GM12878 (cell line): Measurements from ENCODE around the gene PTPRH. TPM values are rescaled to one million over a fixed set of nuclear protein-coding genes. Genes with fewer than 3 reads are reported as not detected.

Source experiments
- ATF7 ChIP-seq: fragments of 450-650 bp; IDR thresholded peaks from 2 replicates; pipeline ENCODE4 v1.6.1; 2016; ENCODE audit warnings: low read depth, mild to moderate bottlenecking
- CBFB ChIP-seq: IDR thresholded peaks from 2 replicates; pipeline ENCODE4 v1.6.1; 2016; ENCODE audit warnings: antibody characterized with exemption, low read depth
- DPF2 ChIP-seq: fragments of 450-650 bp; IDR thresholded peaks from 2 replicates; pipeline ENCODE4 v1.6.1; 2017; ENCODE audit warnings: mild to moderate bottlenecking
- ETV6 ChIP-seq, 2 experiments: fragments of 450-650 bp in 1 of 2; IDR thresholded peaks in 1 of 2; conservative IDR thresholded peaks in 1 of 2; 2 replicates each; pipeline ENCODE4 v1.6.1; 2014; ENCODE audit warnings: antibody characterized with exemption in 1 of 2, borderline replicate concordance in 1 of 2, low read depth in 1 of 2, mild to moderate bottlenecking in 1 of 2, moderate library complexity in 1 of 2
- FOS ChIP-seq: IDR thresholded peaks from 3 replicates; pipeline ENCODE4 v1.6.1; 2011; ENCODE audit warnings: borderline replicate concordance; ENCODE audit not compliant: insufficient read length; ENCODE audit errors: extremely low read depth
- IKZF2 ChIP-seq, 2 experiments: fragments of 450-650 bp; IDR thresholded peaks; 2 replicates each; pipeline ENCODE4 v1.6.1; 2017; ENCODE audit warnings: mild to moderate bottlenecking in 2 of 2, moderate library complexity in 2 of 2
- IRF4 ChIP-seq: IDR thresholded peaks from 2 replicates; pipeline ENCODE4 v1.6.1; 2011; ENCODE audit warnings: low read depth, low read length
- MTA3 ChIP-seq: IDR thresholded peaks from 2 replicates; pipeline ENCODE4 v1.6.1; 2012; ENCODE audit warnings: low read length, inconsistent platforms, borderline replicate concordance
- NFXL1 ChIP-seq: fragments of 450-650 bp; IDR thresholded peaks from 2 replicates; pipeline ENCODE4 v1.6.1; 2017; ENCODE audit warnings: antibody characterized with exemption, mild to moderate bottlenecking, borderline replicate concordance
- NFYA ChIP-seq: IDR thresholded peaks from 2 replicates; pipeline ENCODE4 v1.6.1; 2011; ENCODE audit warnings: low read depth, mild to moderate bottlenecking, low read length, improper control_type of control experiment, borderline replicate concordance
- RBBP5 ChIP-seq: fragments of 200-600 bp; sonication (generic); conservative IDR thresholded peaks from 2 replicates; pipeline ENCODE4 v1.6.1; 2016
- RCOR1 ChIP-seq: conservative IDR thresholded peaks from 2 replicates; pipeline ENCODE4 v1.6.1; 2012; ENCODE audit warnings: low read depth, low read length, improper control_type of control experiment
- RELA ChIP-seq: fragments of 450-650 bp; IDR thresholded peaks from 2 replicates; pipeline ENCODE4 v1.8.0; 2014; ENCODE audit warnings: borderline replicate concordance; ENCODE audit not compliant: partially characterized antibody
- STAT1 ChIP-seq: fragments of 450-650 bp; conservative IDR thresholded peaks from 2 replicates; pipeline ENCODE4 v1.6.1; 2014; ENCODE audit warnings: antibody characterized with exemption, mild to moderate bottlenecking
- STAT3 ChIP-seq: IDR thresholded peaks from 2 replicates; pipeline ENCODE4 v1.6.1; 2011; ENCODE audit warnings: low read depth, low read length, improper control_type of control experiment
- SUZ12 ChIP-seq: fragments of 200-600 bp; sonication (generic); IDR thresholded peaks from one replicate; pipeline ENCODE4 v1.6.1; 2018; ENCODE audit warnings: antibody characterized with exemption, mild to moderate bottlenecking; ENCODE audit not compliant: unreplicated experiment
- TCF7 ChIP-seq: IDR thresholded peaks from 2 replicates; pipeline ENCODE4 v1.6.1; 2014; ENCODE audit warnings: antibody characterized with exemption, borderline replicate concordance
- YBX1 ChIP-seq: fragments of 450-650 bp; IDR thresholded peaks from 2 replicates; pipeline ENCODE4 v1.6.1; 2016; ENCODE audit warnings: antibody characterized with exemption
- YY1 ChIP-seq: IDR thresholded peaks from 2 replicates; pipeline ENCODE4 v1.6.1; 2011; ENCODE audit warnings: low read depth, mild to moderate bottlenecking, low read length
- ZSCAN29 ChIP-seq: fragments of 450-650 bp; IDR thresholded peaks from 2 replicates; pipeline ENCODE4 v1.6.1; 2017; ENCODE audit warnings: mild to moderate bottlenecking, moderate library complexity
- polyA plus RNA-seq, 11 experiments: library from polyadenylated mRNA; depleted of rRNA in 4 of 11; unstranded in 6 of 11; stranded (reverse) in 5 of 11; fragments of >200 nt; fragmentation: Nextera tagmentation in 4 of 11; fragmentation: Illumina TruSeq in 1 of 11; extraction: Ambion mirVana in 4 of 11; extraction: Trizol in 1 of 11; gene quantifications; 1 replicate in 1 of 11; 2 replicates in 10 of 11; pipeline versions ENCODE4 v1.2.1 to v1.2.3, GENCODE V29; 2011 to 2016; ENCODE audit warnings: inconsistent platforms in 2 of 11, missing spikeins in 2 of 11, low read depth in 1 of 11
- total RNA-seq, 4 experiments: library from RNA; depleted of rRNA in 3 of 4; stranded (reverse); fragments of >200 nt in 3 of 4; fragmentation: Illumina TruSeq in 1 of 4; extraction: Trizol in 1 of 4; gene quantifications; 2 replicates each; pipeline versions ENCODE4 v1.2.1 to v1.2.3, GENCODE V29; 2013 to 2021
- TF ChIP-seq, protein P1 (sequence below): IDR thresholded peaks from 2 replicates; pipeline ENCODE4 v1.6.1; 2011; ENCODE audit warnings: borderline replicate concordance, low read depth, mild to moderate bottlenecking, moderate library complexity, low read length; ENCODE audit not compliant: insufficient read depth, poor library complexity, severe bottlenecking

PTPRH gene
- total and polyA plus RNA-seq, 10 of the 15 experiments (the other 5 are each of a cell fraction or from before 2014, with no cell fraction given): 0.08 TPM; not detected in 9

DNA sequence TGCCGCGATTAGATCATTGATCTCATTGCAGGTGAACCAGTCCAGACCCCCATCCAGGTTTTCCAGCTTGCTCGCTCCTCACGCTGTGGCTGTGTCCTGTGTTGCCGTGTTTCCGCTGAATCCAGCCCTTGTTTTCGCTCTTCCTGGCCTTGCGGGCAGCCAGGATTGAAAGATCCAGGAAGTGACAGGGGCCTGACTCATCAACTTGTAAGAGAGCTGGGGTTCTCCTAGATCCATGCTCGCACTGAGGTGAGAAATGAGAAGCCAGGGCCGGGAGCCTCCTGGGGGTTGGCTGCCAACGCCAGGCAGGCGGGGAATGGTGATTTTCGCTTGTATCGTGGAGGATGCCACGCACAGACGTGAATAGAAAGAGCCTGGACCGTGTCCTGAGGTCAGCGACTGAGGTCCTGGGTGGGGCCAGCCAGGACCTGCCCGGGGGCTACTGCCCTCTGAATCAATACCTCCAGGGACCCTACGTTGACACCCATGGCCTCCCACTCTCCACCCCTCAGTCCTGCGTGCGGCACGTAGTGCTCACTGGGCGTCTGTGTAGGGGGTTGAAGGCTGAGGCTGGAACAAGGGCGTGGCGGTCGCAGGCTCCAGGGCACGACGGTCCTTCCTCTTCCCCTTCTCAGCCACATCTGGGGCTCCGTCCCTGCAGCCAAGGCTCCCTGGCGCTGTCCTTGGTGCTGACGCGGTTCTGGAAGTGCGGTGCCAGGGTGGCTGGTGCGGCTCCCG, 7.3 kb upstream of the PTPRH start (continued):
- TF ChIP-seq RBBP5: no peak
- TF ChIP-seq IKZF2 (IDR thresholded peaks at IDR 0.05): no peak
- TF ChIP-seq ETV6 (conservative IDR thresholded peaks at IDR 0.05 in 1 of 2, IDR thresholded peaks at IDR 0.05 in 1 of 2; ENCODE audit: borderline replicate concordance in 1 of 2, low read depth in 1 of 2): no peak
- TF ChIP-seq CBFB: no peak
- TF ChIP-seq NFYA: no peak
- no peak for TF ChIP-seq ZSCAN29
- TF ChIP-seq MTA3: no peak
- no peak for TF ChIP-seq YY1
- TF ChIP-seq NFXL1: no peak
- no peak for TF ChIP-seq DPF2
- TF ChIP-seq ATF7: no peak
- TF ChIP-seq RELA: no peak
- TF ChIP-seq, protein P1, sequence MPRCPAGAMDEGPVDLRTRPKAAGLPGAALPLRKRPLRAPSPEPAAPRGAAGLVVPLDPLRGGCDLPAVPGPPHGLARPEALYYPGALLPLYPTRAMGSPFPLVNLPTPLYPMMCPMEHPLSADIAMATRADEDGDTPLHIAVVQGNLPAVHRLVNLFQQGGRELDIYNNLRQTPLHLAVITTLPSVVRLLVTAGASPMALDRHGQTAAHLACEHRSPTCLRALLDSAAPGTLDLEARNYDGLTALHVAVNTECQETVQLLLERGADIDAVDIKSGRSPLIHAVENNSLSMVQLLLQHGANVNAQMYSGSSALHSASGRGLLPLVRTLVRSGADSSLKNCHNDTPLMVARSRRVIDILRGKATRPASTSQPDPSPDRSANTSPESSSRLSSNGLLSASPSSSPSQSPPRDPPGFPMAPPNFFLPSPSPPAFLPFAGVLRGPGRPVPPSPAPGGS: no peak
- TF ChIP-seq RCOR1: no peak
- no peak for TF ChIP-seq STAT3
- no peak for TF ChIP-seq YBX1
- TF ChIP-seq STAT1: no peak
- TF ChIP-seq TCF7: no peak
- no peak for TF ChIP-seq IRF4
- no peak for TF ChIP-seq SUZ12
- TF ChIP-seq FOS: no peak
